Thymus (tissue), 11 donors: ENCODE data around the gene LRP1B. TPM values are rescaled to one million over a fixed set of nuclear protein-coding genes. Genes with fewer than 3 reads are reported as not detected.

Experiments
- DNase-seq, 9 donors: peaks; one replicate each; pipeline ENCODE4 v3.0.0-alpha.2; 2013; ENCODE audit warnings: low spot score in 9 of 9, low read depth in 6 of 9, missing footprints in 1 of 9
- H3K27ac ChIP-seq, 2 donors: one replicate each; pipeline ENCODE4 v1.5.1; 2013; ENCODE audit warnings: control low read depth in 1 of 2, low read depth in 1 of 2, low read length in 1 of 2, mild to moderate bottlenecking in 1 of 2, moderate library complexity in 1 of 2
- H3K27me3 ChIP-seq, 2 donors: one replicate each; pipeline ENCODE4 v1.5.1; 2013; ENCODE audit warnings: low read length in 1 of 2; ENCODE audit not compliant: control insufficient read depth in 2 of 2, insufficient read depth in 1 of 2
- H3K36me3 ChIP-seq, 2 donors: one replicate each; pipeline ENCODE4 v1.5.1; 2013; ENCODE audit warnings: low read length in 1 of 2, mild to moderate bottlenecking in 1 of 2, moderate library complexity in 1 of 2; ENCODE audit not compliant: control insufficient read depth in 2 of 2, insufficient read depth in 2 of 2
- H3K4me1 ChIP-seq, 2 donors: one replicate each; pipeline ENCODE4 v1.5.1; 2013; ENCODE audit warnings: low read length in 2 of 2; ENCODE audit not compliant: control insufficient read depth in 2 of 2, insufficient read depth in 2 of 2
- H3K4me3 ChIP-seq, 2 donors: one replicate each; pipeline ENCODE4 v1.5.1; 2013; ENCODE audit warnings: low read length in 2 of 2, control low read depth in 1 of 2, mild to moderate bottlenecking in 1 of 2
- H3K9me3 ChIP-seq, 2 donors: one replicate each; pipeline ENCODE4 v1.5.1; 2013; ENCODE audit warnings: low read length in 1 of 2, mild to moderate bottlenecking in 1 of 2; ENCODE audit not compliant: control insufficient read depth in 2 of 2, insufficient read depth in 1 of 2
- WGBS: extraction: QIAGEN DNeasy Blood & Tissue Kit; methylation state at CpG from one replicate; pipeline ENCODE4 v1.1.7; 2013; 5-methylcytosine and 5-hydroxymethylcytosine counted together
- polyA plus RNA-seq: library from polyadenylated mRNA; stranded (reverse); fragments of 200-250 nt; gene quantifications from one replicate; pipeline ENCODE4 v1.2.3, GENCODE V29; 2013
- total RNA-seq: library from RNA; stranded (reverse); fragments of 120-200 nt; gene quantifications from one replicate; pipeline ENCODE4 v1.2.4, GENCODE V29; 2013
- donor health status: healthy.

Gene LRP1B
- total and polyA plus RNA-seq, 2 donors, result 0.18 to 0.28 TPM

DNA sequence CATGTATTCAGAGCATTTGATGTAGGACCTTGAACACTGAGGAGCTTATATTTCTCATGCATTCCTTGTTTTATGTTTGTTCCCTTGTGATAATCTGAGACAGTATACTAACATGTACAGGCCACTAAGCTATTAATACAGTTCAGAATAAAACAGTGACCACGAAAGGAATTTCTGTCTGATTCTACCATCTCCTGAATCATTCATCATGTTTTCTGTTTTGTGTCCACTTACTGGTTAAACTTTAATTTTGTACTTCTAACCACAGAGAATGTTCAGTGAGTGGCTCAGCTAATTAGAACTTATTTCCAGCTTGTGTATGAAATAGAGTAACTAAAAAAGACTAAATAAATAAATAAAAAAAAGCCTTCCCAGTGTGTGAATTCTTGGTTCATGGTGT, 110.4 kb downstream of the LRP1B start:
- H3K4me1 ChIP-seq, result no peaks in the 10 kb centered on the region
- no peak for DNase-seq
- no peaks in the 10 kb centered on the region for H3K9me3 ChIP-seq
- no peaks in the 10 kb centered on the region for H3K36me3 ChIP-seq
- WGBS, result 90% methylated on average over 1 of the region's 1 CpG
- no peak overlapping the region for H3K27ac ChIP-seq
- H3K4me3 ChIP-seq, result no peak overlapping the region
- H3K27me3 ChIP-seq, result no peaks in the 10 kb centered on the region

DNA sequence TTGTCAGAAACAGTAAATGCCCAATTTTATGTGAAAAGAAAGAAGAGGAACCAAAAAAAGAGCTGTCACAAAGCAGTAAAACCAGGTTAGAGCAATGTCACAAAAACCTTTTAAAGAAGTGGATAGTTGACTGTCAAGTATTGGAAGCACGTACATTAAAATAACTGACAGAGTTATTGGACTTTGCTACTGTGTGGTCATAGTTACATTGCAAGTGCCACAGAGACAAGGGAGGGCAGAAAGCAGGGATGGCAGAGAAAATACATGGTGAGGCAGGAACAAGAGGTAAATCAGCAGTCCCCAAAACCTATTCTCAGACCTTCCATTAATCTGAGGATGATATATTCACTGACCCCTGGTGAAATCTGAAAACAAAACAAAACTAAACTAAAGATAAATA, 116.3 kb downstream of the LRP1B start:
- Histone ChIP-seq H3K9me3 (no peaks in the 10 kb centered on the region), H3K4me1 (no peaks in the 10 kb centered on the region), H3K27me3 (no peaks in the 10 kb centered on the region), H3K4me3 (no peak overlapping the region), H3K36me3 (no peaks in the 10 kb centered on the region), H3K27ac (no peak overlapping the region)
- no peak for DNase-seq
- WGBS, result 95% methylated on average over 1 of the region's 1 CpG

DNA sequence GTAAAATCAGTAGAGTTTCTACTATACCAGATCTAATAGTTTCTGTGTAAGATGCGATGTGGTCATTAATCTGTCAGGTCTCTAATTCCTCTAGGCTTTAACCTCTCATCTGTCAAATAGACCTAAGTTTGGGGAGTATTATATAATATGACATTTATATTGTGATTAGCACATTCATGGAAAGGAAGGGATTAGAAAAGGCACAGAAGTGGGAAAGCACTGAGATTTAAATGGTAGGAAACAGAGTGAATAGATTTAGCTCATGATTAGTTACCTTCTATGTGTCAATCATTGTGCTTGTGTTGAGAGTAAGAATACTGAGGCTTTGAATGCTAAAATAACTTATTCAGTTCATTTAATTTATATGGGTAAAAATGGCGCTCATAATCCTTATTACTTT, 118.0 kb downstream of the LRP1B start:
- 72% methylated on average over 2 of the region's 2 CpGs for WGBS
- no peaks in the 10 kb centered on the region for H3K4me1 ChIP-seq
- no peak for DNase-seq
- no peaks in the 10 kb centered on the region for H3K36me3 ChIP-seq
- no peaks in the 10 kb centered on the region for H3K9me3 ChIP-seq
- H3K27me3 ChIP-seq, result no peaks in the 10 kb centered on the region
- no peak overlapping the region for H3K4me3 ChIP-seq
- no peak overlapping the region for H3K27ac ChIP-seq

DNA sequence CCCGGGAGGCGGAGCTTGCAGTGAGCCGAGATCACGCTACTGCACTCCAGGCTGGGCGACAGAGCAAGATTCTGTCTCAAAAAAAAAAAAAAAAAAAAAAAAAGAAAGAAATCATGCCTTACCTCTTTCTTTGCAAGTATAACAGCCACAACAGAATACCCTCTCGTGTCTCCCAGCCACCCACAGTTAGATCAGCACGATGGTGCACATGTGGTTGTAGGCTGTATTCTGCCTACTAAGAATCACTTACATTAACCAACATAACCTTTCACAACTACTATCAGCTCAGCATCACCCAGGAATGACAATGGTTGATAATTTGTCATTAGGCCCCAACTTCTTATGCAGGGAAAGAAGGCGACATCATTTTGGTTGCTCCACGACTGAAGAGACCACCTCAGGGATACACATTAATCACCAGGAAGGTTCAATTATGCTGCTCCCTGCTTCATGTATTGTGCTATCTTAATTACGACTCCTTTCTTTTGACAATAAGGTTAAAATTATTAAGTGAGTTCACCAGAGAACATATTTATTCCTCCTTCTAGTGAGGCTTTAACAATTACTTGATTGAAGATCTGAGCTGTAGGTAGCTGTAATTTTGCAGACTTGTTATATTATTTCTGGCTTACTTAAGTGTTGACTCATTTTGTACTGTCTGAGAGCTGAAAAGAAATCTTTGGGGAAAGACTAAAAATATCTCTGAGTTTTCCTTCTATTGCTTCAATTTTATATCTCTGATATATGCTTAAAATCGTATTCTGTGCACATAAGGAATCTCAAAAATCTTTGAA, 120.1 kb downstream of the LRP1B start:
- Histone ChIP-seq H3K4me1 (no peaks in the 10 kb centered on the region), H3K27me3 (no peaks in the 10 kb centered on the region), H3K4me3 (no peak overlapping the region), H3K9me3 (no peaks in the 10 kb centered on the region), H3K36me3 (no peaks in the 10 kb centered on the region), H3K27ac (no peak overlapping the region)
- DNase-seq, result no peak
- 85% methylated on average over 11 of the region's 11 CpGs for WGBS

DNA sequence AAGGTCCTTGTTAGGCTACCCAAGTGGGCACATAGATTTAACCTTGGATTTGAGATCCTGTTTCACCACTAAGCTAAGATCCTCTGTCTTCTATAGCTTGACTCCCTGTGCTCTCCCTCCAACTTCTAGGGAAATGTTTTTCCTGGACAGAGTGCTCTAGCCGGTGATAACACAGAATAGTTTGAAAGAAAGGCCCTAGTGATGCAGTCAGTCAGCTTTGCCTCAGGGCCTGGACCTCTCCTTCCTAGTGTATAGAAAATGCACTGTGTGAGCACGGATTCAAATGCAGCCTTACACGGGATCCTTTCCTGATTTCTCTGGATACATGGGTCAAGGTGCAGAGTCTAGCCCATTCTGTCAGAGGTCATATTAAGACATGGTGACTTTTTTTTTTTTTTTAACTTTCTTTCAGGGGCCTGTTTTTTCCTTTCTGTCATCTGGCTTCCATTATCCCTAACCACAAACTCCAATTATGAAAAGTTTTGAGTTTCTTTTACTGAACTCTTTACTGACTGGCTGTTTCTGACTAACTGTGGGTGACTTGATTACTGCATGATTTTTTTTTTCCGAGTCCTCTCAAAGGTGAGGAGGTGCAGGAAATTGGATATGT, 122.6 kb downstream of the LRP1B start:
- no peak for DNase-seq
- WGBS, result 93% methylated on average over 4 of the region's 4 CpGs
- no peaks in the 10 kb centered on the region for H3K9me3 ChIP-seq

DNA sequence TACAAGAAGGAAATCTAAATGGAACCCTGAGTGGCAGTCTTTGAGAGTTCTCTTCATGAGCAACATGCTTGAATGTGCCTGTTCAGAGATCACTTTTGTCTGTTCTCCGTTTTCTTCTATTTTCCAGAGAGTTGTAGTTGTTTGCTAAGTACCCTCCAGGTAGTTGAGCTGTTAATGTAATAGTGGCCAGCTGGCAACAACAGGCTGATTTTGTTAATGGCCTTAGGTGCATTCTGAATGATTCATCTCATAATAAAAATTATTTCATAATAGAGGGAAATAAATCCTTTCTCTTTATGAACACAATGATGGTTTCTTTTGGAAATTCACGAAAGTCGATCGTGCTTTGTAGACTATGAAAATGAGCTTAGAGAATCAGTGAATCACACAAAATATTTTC, 136.8 kb downstream of the LRP1B start:
- Histone ChIP-seq H3K36me3 (no peaks in the 10 kb centered on the region), H3K27me3 (no peaks in the 10 kb centered on the region), H3K4me1 (no peaks in the 10 kb centered on the region), H3K4me3 (no peak overlapping the region), H3K27ac (no peak overlapping the region), H3K9me3 (no peaks in the 10 kb centered on the region)
- 94% methylated on average over 4 of the region's 4 CpGs for WGBS
- no peak for DNase-seq

More for the DNA sequence above, 122.6 kb downstream of the LRP1B start:
- Histone ChIP-seq H3K4me1 (no peaks in the 10 kb centered on the region), H3K4me3 (no peak overlapping the region), H3K27ac (no peak overlapping the region), H3K36me3 (no peaks in the 10 kb centered on the region), H3K27me3 (no peaks in the 10 kb centered on the region)

DNA sequence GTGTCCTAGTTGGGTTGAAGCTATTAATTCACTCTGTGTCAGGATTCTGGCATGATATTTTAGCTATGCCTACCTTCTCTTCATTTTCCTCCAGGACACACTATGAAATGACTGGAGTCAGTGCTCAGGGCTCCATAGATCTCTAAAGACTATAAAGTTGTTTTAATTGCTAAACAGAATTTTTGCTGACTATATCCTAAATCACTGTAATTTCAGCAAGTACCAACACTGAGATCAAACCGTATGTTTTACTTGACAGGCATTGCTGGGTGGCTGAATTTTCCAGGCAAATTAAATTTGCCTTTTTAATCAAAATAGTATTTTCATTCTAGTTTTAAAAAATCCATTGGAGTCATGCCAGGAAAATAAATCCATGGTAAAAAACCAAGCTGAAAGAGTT, 138.1 kb downstream of the LRP1B start:
- Histone ChIP-seq H3K27me3 (no peaks in the 10 kb centered on the region), H3K27ac (no peak overlapping the region), H3K4me3 (no peak overlapping the region), H3K9me3 (no peaks in the 10 kb centered on the region), H3K36me3 (no peaks in the 10 kb centered on the region), H3K4me1 (no peaks in the 10 kb centered on the region)
- 94% methylated on average over 1 of the region's 1 CpG for WGBS
- DNase-seq, result no peak

DNA sequence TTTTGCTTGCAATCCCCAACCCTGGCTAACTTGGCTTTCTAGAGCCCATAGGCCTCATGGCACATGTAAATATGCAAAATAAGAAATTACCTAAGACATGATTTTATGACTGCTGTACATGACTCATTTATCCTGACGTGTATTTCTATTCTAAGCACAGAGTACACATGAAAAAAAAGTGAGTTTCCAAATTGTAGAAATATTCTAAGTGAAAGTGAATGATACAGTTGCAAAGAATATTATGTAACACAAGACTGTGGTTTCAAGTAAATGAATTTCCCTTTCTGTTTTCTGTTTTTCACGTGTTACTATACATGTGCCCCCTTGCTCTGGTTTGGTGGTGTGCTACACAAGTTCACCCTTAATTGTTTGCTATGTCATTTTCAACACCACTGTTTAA, 162.4 kb downstream of the LRP1B start:
- DNase-seq, result no peak
- no peak overlapping the region for H3K4me3 ChIP-seq
- WGBS, result 77% methylated on average over 2 of the region's 2 CpGs
- H3K4me1 ChIP-seq, result no peaks in the 10 kb centered on the region
- H3K36me3 ChIP-seq, result no peaks in the 10 kb centered on the region
- no peaks in the 10 kb centered on the region for H3K27me3 ChIP-seq
- no peaks in the 10 kb centered on the region for H3K9me3 ChIP-seq
- no peak overlapping the region for H3K27ac ChIP-seq

DNA sequence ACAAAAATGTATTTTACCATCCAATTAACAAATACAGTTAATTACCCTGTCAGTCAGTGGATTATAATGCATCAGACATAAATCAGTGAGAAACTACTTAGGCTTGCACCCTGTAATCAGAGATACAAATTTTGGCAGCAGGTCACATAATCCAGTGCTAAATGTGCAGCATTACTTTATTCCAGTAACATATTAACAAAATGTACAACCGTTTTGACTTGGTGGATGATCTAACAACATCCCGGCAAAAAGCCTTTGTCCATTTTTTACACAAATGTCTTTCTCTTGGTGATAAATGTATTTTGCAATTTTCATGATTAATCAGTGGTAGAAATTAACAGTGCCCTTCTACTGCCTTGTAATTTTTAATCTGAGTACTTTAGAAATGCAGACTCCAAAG, 162.8 kb downstream of the LRP1B start:
- Histone ChIP-seq H3K27ac (no peak overlapping the region), H3K4me1 (no peaks in the 10 kb centered on the region), H3K4me3 (no peak overlapping the region), H3K27me3 (no peaks in the 10 kb centered on the region), H3K36me3 (no peaks in the 10 kb centered on the region), H3K9me3 (no peaks in the 10 kb centered on the region)
- DNase-seq, result no peak
- 94% methylated on average over 2 of the region's 2 CpGs for WGBS
